Measurements from ENCODE around the gene TRIM25.

The TRIM25 gene

GRCh38 chr17:56892333-56892732 is 21.5 kb downstream of the TRIM25 start:
- no peaks in the 10 kb centered on the region for H3K4me1 ChIP-seq (ENCODE audit: control insufficient read depth, insufficient read depth, low read length)
- H3K27ac ChIP-seq (ENCODE audit: extremely low read depth, low read depth, low read length), result no peak overlapping the region
- TF ChIP-seq ZNF24 (tag by site-specific recombination; IDR thresholded peaks at IDR 0.05), result no peak
- no peak for TF ChIP-seq ZNF704 (tag by site-specific recombination; IDR thresholded peaks at IDR 0.05)
- TF ChIP-seq ZNF366 (tag by site-specific recombination; conservative IDR thresholded peaks at IDR 0.05), result peak; percentile 97
- peak; percentile 95 for TF ChIP-seq ZBTB17 (tag by site-specific recombination; IDR thresholded peaks at IDR 0.05)
- CTCF ChIA-PET, result interaction anchor here (0.8 kb wide), 1 partner anchor 52 kb away, joined by 3 read pairs; no protein-coding TSS in a partner anchor
- POLR2A ChIA-PET, result no interaction called here
- peaks cover 35 to 91% of the 10 kb centered on the region in 2 experiments for H3K36me3 ChIP-seq (ENCODE audit: control insufficient read depth in 2 of 2, insufficient read depth in 1 of 2, low read length in 2 of 2)
- H3K9me3 ChIP-seq (ENCODE audit: control insufficient read depth, insufficient read depth, low read depth, low read length), result no peaks in the 10 kb centered on the region
- H3K4me3 ChIP-seq (ENCODE audit: low read depth, low read length), result no peak overlapping the region

GRCh38 chr17:56891751-56892150 is 22.1 kb downstream of the TRIM25 start:
- Histone ChIP-seq H3K9me3 (ENCODE audit: control insufficient read depth, insufficient read depth, low read depth, low read length) (no peaks in the 10 kb centered on the region), H3K4me3 (ENCODE audit: low read depth, low read length) (no peak overlapping the region), H3K4me1 (ENCODE audit: control insufficient read depth, insufficient read depth, low read length) (no peaks in the 10 kb centered on the region), H3K36me3 (ENCODE audit: control insufficient read depth in 2 of 2, insufficient read depth in 1 of 2, low read length in 2 of 2) (peaks cover 29 to 89% of the 10 kb centered on the region in 2 experiments), H3K27ac (ENCODE audit: extremely low read depth, low read depth, low read length) (no peak overlapping the region)
- ChIA-PET CTCF (interaction anchor here (0.8 to 1.3 kb wide), 3 partner anchors 12 to 53 kb away, joined by 3 to 5 read pairs (median 3); no protein-coding TSS in a partner anchor), POLR2A (interaction anchor here (0.8 kb wide), 1 partner anchor 58 kb away, joined by 3 read pairs; the partner anchor contains the start of gene DGKE)
- TF ChIP-seq GLI2 (tag by site-specific recombination; IDR thresholded peaks at IDR 0.05; ENCODE audit: borderline replicate concordance, low read depth) (no peak), ZNF133 (tag by site-specific recombination; IDR thresholded peaks at IDR 0.05) (peak; percentile 75)

- Histone ChIP-seq H3K36me3 (ENCODE audit: control insufficient read depth in 2 of 2, insufficient read depth in 1 of 2, low read length in 2 of 2) (peaks cover 23 to 92% of the 10 kb centered on the region in 2 experiments), H3K9me3 (ENCODE audit: control insufficient read depth, insufficient read depth, low read depth, low read length) (no peaks in the 10 kb centered on the region), H3K27ac (ENCODE audit: extremely low read depth, low read depth, low read length) (no peak overlapping the region), H3K4me1 (ENCODE audit: control insufficient read depth, insufficient read depth, low read length) (no peaks in the 10 kb centered on the region), H3K4me3 (ENCODE audit: low read depth, low read length) (no peak overlapping the region)
- CTCF ChIA-PET, result interaction anchor here (1.0 to 1.3 kb wide), 3 partner anchors 12 to 48 kb away, joined by 3 to 5 read pairs (median 3); no protein-coding TSS in a partner anchor
- POLR2A ChIA-PET, result interaction anchor here (0.8 to 1.4 kb wide), 2 partner anchors 23 to 57 kb away, joined by 3 to 6 read pairs; partner anchors contain the start of genes DGKE and TRIM25
- no peak for TF ChIP-seq ZNF776 (tag by site-specific recombination; IDR thresholded peaks at IDR 0.05; ENCODE audit: borderline replicate concordance)
- TF ChIP-seq ZNF140 (tag by site-specific recombination; IDR thresholded peaks at IDR 0.05), result no peak
- no peak for TF ChIP-seq SP7 (tag by site-specific recombination; IDR thresholded peaks at IDR 0.05)
- no peak for TF ChIP-seq SALL2 (tag by site-specific recombination; IDR thresholded peaks at IDR 0.05; ENCODE audit: borderline replicate concordance)
- no peak for TF ChIP-seq PBX3 (CRISPR knock-in tag; IDR thresholded peaks at IDR 0.05)
- no peak for TF ChIP-seq ZNF501 (tag by site-specific recombination; IDR thresholded peaks at IDR 0.05)
- no peak for TF ChIP-seq KLF1 (tag by site-specific recombination; IDR thresholded peaks at IDR 0.05)
- TF ChIP-seq ZNF211 (tag by site-specific recombination; IDR thresholded peaks at IDR 0.05; ENCODE audit: low read depth), result no peak
- no peak for TF ChIP-seq ZNF548 (tag by site-specific recombination; IDR thresholded peaks at IDR 0.05)
- no peak for TF ChIP-seq ZEB2 (tag by site-specific recombination; IDR thresholded peaks at IDR 0.05)
- TF ChIP-seq SP3 (tag by site-specific recombination; IDR thresholded peaks at IDR 0.05), result no peak
- TF ChIP-seq ZFP37 (tag by site-specific recombination; IDR thresholded peaks at IDR 0.05), result no peak
- TF ChIP-seq ZSCAN5A (tag by site-specific recombination; IDR thresholded peaks at IDR 0.05), result no peak
- TF ChIP-seq ZNF585B (tag by site-specific recombination; IDR thresholded peaks at IDR 0.05), result no peak
Observed at GRCh38 chr17:56890906-56891674, 22.8 kb downstream of the TRIM25 start.
